GM12891 (cell line): ENCODE results near the gene THNSL1.
"Not testable (repeated sequence)": the region's sequence is repeated elsewhere in the genome, so short reads cannot be mapped to it uniquely, and the experiment has no call there.

Source experiments
- DNase-seq: peaks from one replicate; pipeline ENCODE4 v3.0.0; 2011; ENCODE audit warnings: low spot score; ENCODE audit not compliant: insufficient read length
- FAIRE-seq: peaks from 2 replicates; lab custom pipeline; 2011; peaks lifted over from hg19 to GRCh38; lab: Jason Lieb, UNC
- PAX5 ChIP-seq: IDR thresholded peaks from 2 replicates; pipeline ENCODE4 v1.6.1; 2011; ENCODE audit warnings: low read length, moderate library complexity, mild to moderate bottlenecking; ENCODE audit not compliant: insufficient read depth, severe bottlenecking
- POLR2A ChIP-seq: IDR thresholded peaks from 2 replicates; pipeline ENCODE4 v1.6.1; 2011; ENCODE audit warnings: low read depth, low read length, control low read depth
- POLR2AphosphoS5 ChIP-seq: IDR thresholded peaks from 2 replicates; pipeline ENCODE4 v1.6.1; 2011; ENCODE audit warnings: low read depth, low read length, control low read depth
- POU2F2 ChIP-seq: IDR thresholded peaks from 2 replicates; pipeline ENCODE4 v1.6.1; 2011; ENCODE audit warnings: low read depth, mild to moderate bottlenecking, control low read depth, low read length, moderate library complexity
- SPI1 ChIP-seq: IDR thresholded peaks from 2 replicates; pipeline ENCODE4 v1.6.1; 2011; ENCODE audit warnings: low read depth, low read length, control low read depth
- TAF1 ChIP-seq: IDR thresholded peaks from 2 replicates; pipeline ENCODE4 v1.6.1; 2011; ENCODE audit warnings: low read depth, low read length, control low read depth

Gene THNSL1

DNA sequence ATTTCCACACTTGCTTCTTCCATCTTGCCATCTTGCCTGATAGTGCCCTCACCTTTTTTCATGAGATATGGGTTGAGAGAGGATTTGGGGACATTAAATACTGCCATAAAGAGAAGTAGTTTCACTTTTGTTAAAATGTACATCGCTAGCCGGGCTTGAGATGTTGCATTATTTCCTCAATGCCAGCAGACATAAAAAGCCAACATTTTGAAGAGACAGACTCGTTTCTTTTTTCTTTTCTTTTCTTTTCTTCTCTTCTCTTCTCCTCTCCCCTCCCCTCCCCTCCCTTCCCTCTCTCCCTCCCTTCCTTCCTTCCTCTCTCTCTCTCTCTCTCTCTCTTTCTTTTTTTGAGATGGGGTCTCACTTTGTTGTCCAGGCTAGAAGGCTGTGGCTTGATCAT lies 18.4 kb upstream of the THNSL1 start:
- FAIRE-seq: no peak
- TF ChIP-seq POU2F2 (no peak), POLR2AphosphoS5 (no peak), POLR2A (no peak), PAX5 (no peak), SPI1 (no peak), TAF1 (no peak)

GRCh38 chr10:25011591-25011990 lies 4.8 kb upstream of the THNSL1 start:
- not testable (repeated sequence) for DNase-seq, FAIRE-seq

More for the DNA sequence above, 18.4 kb upstream of the THNSL1 start:
- DNase-seq: no peak

GRCh38 chr10:25014579-25014978 lies 1.8 kb upstream of the THNSL1 start:
- TF ChIP-seq SPI1: no peak
- no peak for TF ChIP-seq TAF1
- TF ChIP-seq POLR2AphosphoS5: no peak
- no peak for FAIRE-seq
- no peak for DNase-seq

GRCh38 chr10:25015828-25016375 lies 510 bp upstream of the THNSL1 start, which contains the start of gene ENKUR:
Gene ENKUR (minus strand): TSS chr10:25016158. CDS start chr10:25015936, 222 bp downstream.
- FAIRE-seq (no peak), DNase-seq (peak; percentile 44)
- TF ChIP-seq SPI1 (peak; percentile 36), TAF1 (no peak)

DNA sequence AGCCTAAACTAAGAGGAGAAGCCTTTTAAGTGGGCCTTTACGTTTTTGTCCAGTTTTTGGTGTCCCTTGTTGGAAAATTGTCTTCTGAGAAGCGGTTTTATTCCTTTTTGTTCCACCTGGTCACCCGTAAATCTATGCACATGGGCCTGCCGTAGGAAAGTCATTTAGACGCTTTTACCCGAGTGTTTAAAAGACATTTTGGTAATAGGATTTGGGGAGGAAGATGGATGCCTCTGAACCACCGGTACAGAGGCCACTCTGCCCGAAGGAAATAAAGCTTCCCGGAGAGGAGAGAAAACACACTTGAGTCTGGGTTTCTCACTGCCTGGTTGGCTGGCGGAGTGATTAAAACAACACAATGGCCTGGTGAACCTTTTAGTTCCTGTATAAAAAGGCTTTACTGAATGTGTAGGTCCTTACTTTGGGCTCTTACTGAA lies 760 bp downstream of the THNSL1 start:
- FAIRE-seq: no peak
- no peak for TF ChIP-seq SPI1
- no peak for TF ChIP-seq POU2F2
- TF ChIP-seq PAX5: no peak
- no peak for TF ChIP-seq TAF1
- no peak for TF ChIP-seq POLR2A
- no peak for TF ChIP-seq POLR2AphosphoS5
- peak; percentile 4 for DNase-seq

DNA sequence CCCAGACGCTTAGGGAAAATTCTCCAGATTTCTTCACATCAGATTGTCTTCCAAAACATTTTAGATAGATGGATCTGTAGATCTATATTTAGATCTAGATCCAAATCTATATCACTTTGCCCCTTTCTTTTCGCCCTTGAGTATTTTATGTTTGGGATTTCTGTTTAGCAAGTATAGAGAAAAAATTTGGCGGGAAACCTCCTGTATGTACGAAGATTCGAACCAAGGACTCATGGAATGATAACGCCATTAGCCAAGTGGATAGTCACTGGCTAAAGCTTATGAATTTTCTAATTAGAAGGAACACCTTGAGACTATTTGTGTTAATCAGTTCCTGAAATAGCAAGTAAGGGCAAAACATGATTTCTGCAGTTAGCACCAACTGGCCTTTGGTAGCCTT lies 1.2 kb downstream of the THNSL1 start:
- DNase-seq (no peak), FAIRE-seq (no peak)
- TF ChIP-seq POLR2AphosphoS5 (no peak), SPI1 (no peak), POLR2A (no peak), TAF1 (no peak), PAX5 (no peak), POU2F2 (no peak)

- TF ChIP-seq POU2F2 (no peak), PAX5 (no peak), SPI1 (no peak), POLR2A (no peak), POLR2AphosphoS5 (no peak), TAF1 (no peak)
- DNase-seq (no peak), FAIRE-seq (no peak)
Observed at GRCh38 chr10:25018703-25019102, 2.3 kb downstream of the THNSL1 start.

DNA sequence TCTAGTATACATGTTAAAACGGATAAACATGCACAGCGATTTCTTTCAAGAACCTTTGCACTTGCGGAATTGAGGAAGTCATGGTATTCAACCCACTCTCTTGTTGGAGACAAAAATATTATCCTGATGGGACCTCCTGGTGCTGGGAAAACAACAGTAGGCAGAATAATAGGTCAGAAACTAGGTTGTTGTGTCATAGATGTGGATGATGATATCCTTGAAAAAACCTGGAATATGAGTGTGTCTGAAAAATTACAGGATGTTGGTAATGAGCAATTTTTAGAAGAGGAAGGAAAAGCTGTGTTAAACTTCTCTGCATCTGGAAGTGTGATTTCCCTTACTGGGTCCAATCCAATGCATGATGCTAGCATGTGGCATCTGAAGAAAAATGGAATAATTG lies 6.9 kb downstream of the THNSL1 start:
- no peak for TF ChIP-seq POU2F2
- TF ChIP-seq SPI1: 0 out of 2 replicates have a peak, but pooled peaks have one; percentile 11
- DNase-seq (no peak), FAIRE-seq (no peak)

GRCh38 chr10:25024528-25024927 lies 8.1 kb downstream of the THNSL1 start:
- DNase-seq (no peak), FAIRE-seq (no peak)
- TF ChIP-seq POU2F2 (no peak), SPI1 (no peak), PAX5 (no peak), POLR2AphosphoS5 (no peak), POLR2A (no peak), TAF1 (no peak)

GRCh38 chr10:25026463-25026862 lies 10.1 kb downstream of the THNSL1 start:
- DNase-seq (no peak), FAIRE-seq (no peak)
- TF ChIP-seq POLR2A: no peak
- no peak for TF ChIP-seq TAF1
- TF ChIP-seq POLR2AphosphoS5: no peak
- no peak for TF ChIP-seq POU2F2
- no peak for TF ChIP-seq SPI1
- TF ChIP-seq PAX5: no peak

GRCh38 chr10:25028711-25029110 lies 12.3 kb downstream of the THNSL1 start:
- TF ChIP-seq TAF1 (no peak), POLR2A (no peak), POU2F2 (no peak), SPI1 (no peak), POLR2AphosphoS5 (no peak), PAX5 (no peak)
- FAIRE-seq: no peak
- no peak for DNase-seq

DNA sequence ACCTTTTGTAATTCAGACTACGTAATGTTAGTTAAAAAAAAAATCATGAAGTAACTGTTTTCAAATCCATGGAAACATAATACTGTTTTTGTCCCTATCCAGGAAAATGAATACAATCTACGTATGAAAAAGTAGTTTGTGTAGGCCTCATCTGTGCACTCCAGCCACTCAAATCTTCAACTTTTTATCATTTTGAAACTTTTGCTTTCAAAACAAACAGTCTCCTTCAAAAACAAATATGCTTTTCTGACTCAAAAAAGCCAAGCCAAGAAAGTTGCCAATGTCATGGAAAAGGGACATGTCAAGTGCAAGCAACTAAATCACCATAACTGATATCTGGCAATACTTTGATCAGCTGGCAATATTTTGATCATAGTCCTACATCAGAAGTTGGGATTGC lies 13.1 kb downstream of the THNSL1 start:
- DNase-seq (no peak), FAIRE-seq (no peak)
- TF ChIP-seq PAX5: no peak
